CD4-positive, alpha-beta memory T cell (primary cell): ENCODE data around the gene CELA2B. TPM values are rescaled to one million over a fixed set of nuclear protein-coding genes. Genes with fewer than 3 reads are reported as not detected.
"Not testable (repeated sequence)": the region's sequence is repeated elsewhere in the genome, so short reads cannot be mapped to it uniquely, and the experiment has no call there.

Source experiments
- CTCF ChIA-PET: fragments of 350-600 bp; sonication (Branson Sonifier 250); formaldehyde crosslinking; loops from one replicate; lab custom pipeline; 2021; ENCODE audit warnings: inconsistent platforms; ENCODE audit not compliant: partially characterized antibody; lab: Charles Lee
- POLR2A ChIA-PET: fragments of 350-600 bp; sonication (Branson Sonifier 250); formaldehyde crosslinking; loops from one replicate; lab custom pipeline; 2021; ENCODE audit not compliant: partially characterized antibody; lab: Charles Lee
- DNase-seq, 5 donors: peaks; one replicate each; pipeline versions ENCODE4 v3.0.0 to v3.0.0-alpha.2; 2020 to 2022; ENCODE audit warnings: mixed read lengths in 1 of 5
- H3K27ac ChIP-seq: one replicate; pipeline ENCODE4 v1.7.0; 2013; ENCODE audit warnings: low read depth, low read length
- H3K27me3 ChIP-seq: 2 replicates; pipeline ENCODE4 v1.7.0; 2013; ENCODE audit warnings: mild to moderate bottlenecking, low read length, moderate library complexity; ENCODE audit not compliant: insufficient read depth
- H3K36me3 ChIP-seq: 2 replicates; pipeline ENCODE4 v1.7.0; 2013; ENCODE audit warnings: mild to moderate bottlenecking, low read length, moderate library complexity; ENCODE audit not compliant: insufficient read depth
- H3K4me1 ChIP-seq: 2 replicates; pipeline ENCODE4 v1.7.0; 2013; ENCODE audit warnings: mild to moderate bottlenecking, low read length, moderate library complexity; ENCODE audit not compliant: insufficient read depth
- H3K4me3 ChIP-seq, 2 donors: one replicate each; pipeline ENCODE4 v1.7.0; 2013; ENCODE audit warnings: low read length in 2 of 2, mild to moderate bottlenecking in 1 of 2
- H3K9me3 ChIP-seq, 2 donors: one replicate each; pipeline ENCODE4 v1.7.0; 2013; ENCODE audit warnings: low read length in 2 of 2, control low read depth in 1 of 2; ENCODE audit not compliant: control insufficient read depth in 1 of 2
- H3K27ac Mint-ChIP-seq, 7 donors: one replicate each; pipeline ENCODE4 v1.8.0; 2020 to 2021; ENCODE audit warnings: mixed read lengths in 7 of 7, mild to moderate bottlenecking in 6 of 7, inconsistent platforms in 3 of 7, moderate library complexity in 3 of 7
- H3K27me3 Mint-ChIP-seq, 2 donors: one replicate each; pipeline ENCODE4 v1.8.0; 2020 to 2021; ENCODE audit warnings: mixed read lengths in 2 of 2
- H3K36me3 Mint-ChIP-seq, 2 donors: one replicate each; pipeline ENCODE4 v1.8.0; 2020 to 2021; ENCODE audit warnings: mixed read lengths in 2 of 2, inconsistent platforms in 1 of 2, mild to moderate bottlenecking in 1 of 2
- H3K4me1 Mint-ChIP-seq, 4 donors: one replicate each; pipeline ENCODE4 v1.8.0; 2020 to 2021; ENCODE audit warnings: mixed read lengths in 4 of 4, mild to moderate bottlenecking in 1 of 4
- H3K4me3 Mint-ChIP-seq, 8 donors: one replicate each; pipeline ENCODE4 v1.8.0; 2020 to 2021; ENCODE audit warnings: mixed read lengths in 8 of 8, mild to moderate bottlenecking in 7 of 8, moderate library complexity in 6 of 8, inconsistent platforms in 3 of 8
- H3K9me3 Mint-ChIP-seq, 8 donors: one replicate each; pipeline ENCODE4 v1.8.0; 2020 to 2021; ENCODE audit warnings: mixed read lengths in 8 of 8, mild to moderate bottlenecking in 5 of 8, inconsistent platforms in 3 of 8, moderate library complexity in 1 of 8
- intact Hi-C: fragments of 100-400 bp; cut with micrococcal nuclease; formaldehyde crosslinking; loops from one replicate; pipeline ENCODE4 v1.15.1; 2023
- polyA plus RNA-seq, 2 donors: library from polyadenylated mRNA; unstranded; fragments of 300-500 nt; fragmentation: Illumina TruSeq; gene quantifications; one replicate each; pipeline ENCODE4 v1.2.3, GENCODE V29; 2021
- total RNA-seq, 2 experiments: library from RNA; stranded (reverse); gene quantifications; one replicate each; pipeline ENCODE4 v1.2.3, GENCODE V29; 2021

CELA2B gene
- total and polyA plus RNA-seq, 4 experiments from 2014 or later = not detected

GRCh38 chr1:15521206-15521906 is 45.5 kb downstream of the CELA2B start:
- H3K27ac ChIP-seq, H3K27me3 ChIP-seq, H3K27me3 Mint-ChIP-seq, H3K36me3 ChIP-seq, H3K9me3 ChIP-seq, H3K9me3 Mint-ChIP-seq, H3K4me3 ChIP-seq: not testable (repeated sequence)
- Mint-ChIP-seq H3K27ac (peak overlapping the region in 5 of 7 donors; percentile 0 to 63 (median 6)), H3K4me3 (peak overlapping the region in 5 of 8 donors; percentile 0 to 61 (median 29)), H3K36me3 (peaks cover 11 to 17% of the 10 kb centered on the region in 2 donors), H3K4me1 (peaks cover 22 to 47% (median 35%) of the 10 kb centered on the region in 4 donors)
- DNase-seq = peak in 1 of 5 donors; percentile 6
- intact Hi-C loops = loop anchor here (10.0 kb wide), 3 partner anchors 453 to 1913 kb away; partner anchors contain the start of genes RCC2, SDHB and ZBTB17
- POLR2A ChIA-PET = interaction anchor here (0.6 kb wide), 1 partner anchor 71 kb away, joined by 4 read pairs; no protein-coding TSS in a partner anchor
- CTCF ChIA-PET = interaction anchor here (0.6 kb wide), 1 partner anchor 60 kb away, joined by 3 read pairs; no protein-coding TSS in a partner anchor
- peaks cover 33% of the 10 kb centered on the region for H3K4me1 ChIP-seq

- Histone ChIP-seq H3K27me3 (no peaks in the 10 kb centered on the region), H3K9me3 (no peaks in the 10 kb centered on the region), H3K4me3 (no peak overlapping the region), H3K36me3 (no peaks in the 10 kb centered on the region), H3K27ac (no peak overlapping the region), H3K4me1 (peaks cover 37% of the 10 kb centered on the region)
- POLR2A ChIA-PET = no interaction called here
- peaks cover 27 to 58% (median 42%) of the 10 kb centered on the region in 4 donors for H3K4me1 Mint-ChIP-seq
- no peaks in the 10 kb centered on the region for H3K27me3 Mint-ChIP-seq
- DNase-seq = no peak
- CTCF ChIA-PET = interaction anchor here (1.0 kb wide), 1 partner anchor 9 kb away, joined by 3 read pairs; no protein-coding TSS in a partner anchor
- no peak overlapping the region for H3K4me3 Mint-ChIP-seq
- H3K9me3 Mint-ChIP-seq = no peaks in the 10 kb centered on the region
- intact Hi-C loops = loop anchor here (10.0 kb wide), 3 partner anchors 452 to 1912 kb away; partner anchors contain the start of genes RCC2, SDHB and ZBTB17
- peaks cover 6 to 8% of the 10 kb centered on the region in 2 donors for H3K36me3 Mint-ChIP-seq
- H3K27ac Mint-ChIP-seq = peak overlapping the region in 3 of 7 donors; percentile 3 to 86 (median 48)
These were observed 46.6 kb downstream of the CELA2B start for GRCh38 chr1:15522551-15522950.

- Histone ChIP-seq H3K4me1 (peaks cover 43% of the 10 kb centered on the region), H3K4me3 (peak overlapping the region; percentile 32 to 44), H3K9me3 (no peaks in the 10 kb centered on the region), H3K27ac (peak overlapping the region; percentile 71), H3K36me3 (no peaks in the 10 kb centered on the region), H3K27me3 (no peaks in the 10 kb centered on the region)
- Mint-ChIP-seq H3K9me3 (no peaks in the 10 kb centered on the region), H3K27me3 (no peaks in the 10 kb centered on the region), H3K27ac (peak overlapping the region; percentile 86 to 100 (median 100)), H3K4me1 (peaks cover 31 to 60% (median 48%) of the 10 kb centered on the region in 4 donors), H3K4me3 (peak overlapping the region; percentile 85 to 97 (median 94)), H3K36me3 (peaks cover under 1 to 6% of the 10 kb centered on the region in 2 donors)
- intact Hi-C loops = loop anchor here (1.0 to 10.0 kb wide), 6 partner anchors 56 to 1911 kb away; partner anchors contain the start of genes RCC2, SDHB and ZBTB17
- ChIA-PET CTCF (interaction anchor here (1.0 kb wide), 1 partner anchor 9 kb away, joined by 3 read pairs; no protein-coding TSS in a partner anchor), POLR2A (interaction anchor here (1.2 to 1.3 kb wide), 3 partner anchors 95 to 311 kb away, joined by 3 to 6 read pairs (median 4); no protein-coding TSS in a partner anchor)
- DNase-seq = no peak
These were observed 47.5 kb downstream of the CELA2B start for GRCh38 chr1:15523104-15524020.

GRCh38 chr1:15524021-15524282 is 48.0 kb downstream of the CELA2B start, which contains the start of gene CASP9:
CASP9 (minus strand) TSS chr1:15524215; CDS start chr1:15524200, 15 bp downstream.
- H3K9me3 ChIP-seq = no peaks in the 10 kb centered on the region
- ChIA-PET POLR2A (interaction anchor here (1.2 to 1.3 kb wide), 3 partner anchors 94 to 310 kb away, joined by 3 to 6 read pairs (median 4); no protein-coding TSS in a partner anchor), CTCF (no interaction called here)
- H3K4me1 ChIP-seq = peaks cover 43% of the 10 kb centered on the region
- Mint-ChIP-seq H3K27ac (peak within 1 kb of the TSS; percentile 86 to 100 (median 100)), H3K4me3 (peak within 1 kb of the TSS; percentile 85 to 97 (median 94)), H3K27me3 (no peaks in the 10 kb centered on the region), H3K36me3 (peaks cover 0 to 6% of the 10 kb centered on the region in 2 donors), H3K4me1 (peaks cover 31 to 65% (median 48%) of the 10 kb centered on the region in 4 donors), H3K9me3 (peaks cover 0 to under 1% (median 0%) of the 10 kb centered on the region in 8 donors)
- peak within 1 kb of the TSS; percentile 71 for H3K27ac ChIP-seq
- intact Hi-C loops = loop anchor here (1.0 to 10.0 kb wide), 6 partner anchors 55 to 1911 kb away; partner anchors contain the start of genes RCC2, SDHB and ZBTB17
- DNase-seq = no peak
- H3K36me3 ChIP-seq = no peaks in the 10 kb centered on the region
- H3K4me3 ChIP-seq = peak within 1 kb of the TSS; percentile 32 to 64
- no peaks in the 10 kb centered on the region for H3K27me3 ChIP-seq

GRCh38 chr1:15524283-15525049 is 48.6 kb downstream of the CELA2B start:
- POLR2A ChIA-PET = interaction anchor here (1.2 to 3.1 kb wide), 5 partner anchors 92 to 310 kb away, joined by 3 to 27 read pairs (median 4); partner anchors contain the start of gene DDI2
- intact Hi-C loops = loop anchor here (1.0 to 10.0 kb wide), 6 partner anchors 55 to 1910 kb away; partner anchors contain the start of genes RCC2, SDHB and ZBTB17

More at GRCh38 chr1:15524283-15525049, 48.6 kb downstream of the CELA2B start:
- Histone ChIP-seq H3K9me3 (no peaks in the 10 kb centered on the region), H3K36me3 (no peaks in the 10 kb centered on the region), H3K4me3 (peak overlapping the region in 1 of 2 donors; percentile 64), H3K27me3 (no peaks in the 10 kb centered on the region), H3K27ac (peak overlapping the region; percentile 71), H3K4me1 (peaks cover 43% of the 10 kb centered on the region)
- peak overlapping the region; percentile 86 to 100 (median 100) for H3K27ac Mint-ChIP-seq
- peaks cover 0 to 2% (median 0%) of the 10 kb centered on the region in 8 donors for H3K9me3 Mint-ChIP-seq
- H3K4me1 Mint-ChIP-seq = peaks cover 33 to 64% (median 48%) of the 10 kb centered on the region in 4 donors
- H3K27me3 Mint-ChIP-seq = no peaks in the 10 kb centered on the region
- peak; percentile 99 to 100 (median 99) for DNase-seq
- H3K4me3 Mint-ChIP-seq = peak overlapping the region; percentile 85 to 97 (median 94)
- CTCF ChIA-PET = no interaction called here
- H3K36me3 Mint-ChIP-seq = peaks cover 0 to 6% of the 10 kb centered on the region in 2 donors
